Stimulated activated CD8-positive, alpha-beta memory T cell treated with anti-CD3 and anti-CD28 coated beads, Interleukin-4, amount 100 ng/mL, for 1 hour (primary cell): Measurements from ENCODE around the gene TSSC4.

Experiments used
- DNase-seq, 2 donors: peaks; one replicate each; pipeline ENCODE4 v3.0.0-alpha.2; 2020; ENCODE audit warnings: low read depth in 2 of 2, low spot score in 1 of 2

The TSSC4 gene

DNA sequence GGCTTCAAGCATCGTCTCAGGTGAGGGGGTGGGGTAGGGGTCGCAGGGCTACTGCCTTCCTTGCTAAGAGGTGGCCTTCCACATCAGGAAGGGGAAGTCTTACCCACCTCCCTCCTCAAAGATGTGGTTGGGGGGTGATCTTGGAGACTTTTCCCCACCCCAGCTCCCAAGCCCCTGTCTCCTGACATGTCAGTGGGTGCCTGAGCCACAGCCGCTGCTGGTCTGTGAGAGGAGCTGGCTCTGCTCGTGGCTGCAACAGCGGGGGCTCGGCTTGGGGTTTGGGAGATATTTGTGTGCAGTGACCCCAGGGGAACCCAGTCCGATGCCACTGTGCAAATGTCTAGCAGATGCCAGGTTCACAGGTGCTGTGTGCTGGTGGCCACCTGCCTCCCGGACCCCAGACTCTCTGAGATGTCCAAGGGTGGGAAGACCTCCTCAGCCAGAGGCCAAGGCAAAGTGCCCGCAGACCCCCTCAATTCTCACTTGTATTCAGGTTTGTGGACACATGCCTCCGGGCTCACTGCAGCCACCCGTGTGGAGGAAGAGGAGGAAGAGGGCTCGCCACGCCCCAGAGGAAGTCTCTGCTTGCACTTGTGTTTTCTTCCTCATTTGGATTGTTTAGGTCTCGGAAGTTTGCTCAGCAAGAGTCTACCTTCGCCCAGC, 46.2 kb downstream of the TSSC4 start:
- DNase-seq: no peak

DNA sequence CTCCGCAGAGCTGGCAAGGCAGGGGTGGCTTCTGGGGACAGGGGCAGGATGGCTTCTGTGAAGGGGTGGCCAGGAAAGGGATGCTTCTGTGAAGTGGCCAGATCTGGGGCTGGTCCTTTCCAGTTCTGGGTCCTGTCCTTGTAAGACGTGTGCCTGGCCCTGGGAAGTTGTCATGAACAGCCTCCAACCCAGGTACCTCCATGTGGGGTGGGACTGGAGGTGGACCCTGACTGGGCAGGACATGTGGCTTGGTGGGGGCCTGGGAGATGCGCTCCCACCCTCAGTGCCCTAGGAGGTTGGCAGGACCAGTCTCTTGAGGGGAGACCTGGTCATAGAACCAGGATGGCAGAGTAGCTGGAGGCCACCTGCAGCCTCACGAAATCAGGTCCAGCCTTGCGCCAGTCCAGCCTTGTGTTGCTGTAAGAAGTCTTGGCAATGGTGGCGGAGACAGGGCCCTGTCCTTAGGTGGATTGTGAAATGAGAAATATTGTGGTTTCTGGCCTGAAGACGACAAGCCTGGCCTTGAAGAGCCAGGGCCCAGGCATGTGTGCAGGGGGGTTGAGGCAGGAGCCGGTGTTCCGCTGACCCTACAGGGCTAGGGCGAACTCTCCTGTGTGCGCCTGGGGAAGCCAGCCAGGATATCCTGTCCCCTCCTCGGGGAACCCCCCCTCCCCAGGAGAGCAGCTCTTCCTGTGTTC, 46.9 kb downstream of the TSSC4 start:
- no peak for DNase-seq

- DNase-seq: no peak
Observed at GRCh38 chr11:2447951-2448650, 47.6 kb downstream of the TSSC4 start.

GRCh38 chr11:2448661-2449547, 48.4 kb downstream of the TSSC4 start:
- DNase-seq: no peak

DNA sequence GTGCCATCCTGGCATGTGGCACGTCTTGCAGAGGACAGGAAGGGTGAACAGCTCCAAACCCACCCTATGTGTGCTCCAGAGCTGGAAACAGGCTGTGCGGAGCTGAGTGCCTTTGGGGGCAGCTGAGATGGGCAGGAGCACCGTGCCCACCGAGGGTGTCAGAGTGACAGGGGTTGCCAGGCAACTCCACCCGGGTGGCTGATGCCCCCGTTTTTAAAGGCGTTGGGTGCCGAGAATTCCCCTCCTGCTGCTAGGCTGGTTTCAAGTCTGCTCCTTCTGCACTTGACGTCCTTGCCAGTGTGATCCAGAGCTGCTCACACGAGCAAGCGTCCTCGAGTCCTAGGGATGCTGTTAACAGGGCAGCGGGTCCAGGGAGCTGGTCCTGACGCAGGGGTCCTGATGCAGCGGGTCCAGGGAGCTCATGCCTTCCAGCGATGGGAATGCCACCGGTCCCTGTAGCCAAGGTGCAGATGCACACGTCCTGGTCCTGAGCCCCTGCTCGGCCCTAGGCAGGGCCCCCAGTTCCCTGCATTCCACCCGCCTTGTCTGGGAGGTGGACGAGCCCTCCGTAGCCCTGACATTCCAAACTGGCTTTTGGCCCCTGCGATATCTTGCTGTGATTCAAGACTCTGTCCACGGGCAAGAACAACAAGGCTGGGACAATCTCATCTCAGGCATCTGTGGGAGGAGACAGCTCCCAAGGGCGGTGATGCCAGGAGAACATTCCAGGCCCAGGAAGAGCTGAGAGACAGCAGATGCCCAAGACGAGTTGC, 49.2 kb downstream of the TSSC4 start:
- no peak for DNase-seq

DNA sequence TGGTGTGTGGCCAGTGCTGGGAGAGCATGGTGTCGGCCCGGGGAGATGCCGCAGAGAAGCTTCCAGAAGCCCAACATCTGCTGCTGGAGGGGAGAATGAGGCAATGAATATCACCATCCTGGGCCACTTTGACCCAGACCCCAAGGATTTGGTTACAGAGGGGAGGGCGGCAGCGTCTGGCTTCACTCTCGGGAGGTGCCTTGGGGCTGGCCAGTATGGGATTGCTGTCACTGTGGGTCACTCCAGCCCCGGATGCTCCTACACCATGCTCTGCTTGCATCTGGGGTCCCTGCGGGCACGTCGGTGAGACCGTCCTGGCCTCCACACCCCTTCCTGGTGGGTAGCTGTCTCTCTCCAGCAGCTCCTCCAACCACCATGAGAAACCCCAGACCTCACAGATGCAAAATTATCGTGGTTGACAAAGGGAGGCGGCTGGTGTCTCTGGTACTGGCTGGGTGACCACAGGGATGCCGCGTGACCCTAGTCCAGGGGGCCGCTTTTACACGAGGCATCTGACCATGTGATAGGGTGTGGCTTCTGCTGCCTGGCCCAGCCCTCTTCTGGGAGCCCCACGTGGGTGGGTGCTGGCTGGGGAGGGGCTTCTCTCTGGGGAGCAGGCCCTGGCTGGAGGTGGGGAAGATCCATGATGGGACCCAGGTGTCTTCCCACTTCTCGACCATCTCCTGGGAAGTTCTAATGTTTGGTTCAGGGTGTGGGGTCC, 49.9 kb downstream of the TSSC4 start:
- no peak for DNase-seq

DNA sequence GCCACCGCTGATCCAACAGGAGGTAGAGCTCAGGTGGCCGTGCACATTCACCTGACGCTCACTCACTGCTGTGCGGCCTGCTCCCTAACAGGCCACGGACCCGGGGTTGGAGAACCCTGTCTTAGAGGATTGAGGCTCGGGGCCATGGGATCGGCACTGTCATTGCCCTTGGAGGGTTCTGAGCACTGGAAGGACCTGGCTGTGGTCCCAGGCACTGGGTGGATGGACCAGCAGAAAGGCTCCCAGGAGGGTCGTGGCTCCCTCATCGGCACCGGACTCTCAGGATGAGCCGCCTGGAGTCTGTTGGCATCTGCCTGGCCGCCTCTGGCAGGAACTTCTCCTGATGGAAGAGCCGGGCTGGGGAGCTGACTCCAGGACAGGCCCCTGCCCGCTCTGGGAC, 50.8 kb downstream of the TSSC4 start:
- DNase-seq: no peak

GRCh38 chr11:2451916-2452315, 51.4 kb downstream of the TSSC4 start:
- DNase-seq: no peak

DNA sequence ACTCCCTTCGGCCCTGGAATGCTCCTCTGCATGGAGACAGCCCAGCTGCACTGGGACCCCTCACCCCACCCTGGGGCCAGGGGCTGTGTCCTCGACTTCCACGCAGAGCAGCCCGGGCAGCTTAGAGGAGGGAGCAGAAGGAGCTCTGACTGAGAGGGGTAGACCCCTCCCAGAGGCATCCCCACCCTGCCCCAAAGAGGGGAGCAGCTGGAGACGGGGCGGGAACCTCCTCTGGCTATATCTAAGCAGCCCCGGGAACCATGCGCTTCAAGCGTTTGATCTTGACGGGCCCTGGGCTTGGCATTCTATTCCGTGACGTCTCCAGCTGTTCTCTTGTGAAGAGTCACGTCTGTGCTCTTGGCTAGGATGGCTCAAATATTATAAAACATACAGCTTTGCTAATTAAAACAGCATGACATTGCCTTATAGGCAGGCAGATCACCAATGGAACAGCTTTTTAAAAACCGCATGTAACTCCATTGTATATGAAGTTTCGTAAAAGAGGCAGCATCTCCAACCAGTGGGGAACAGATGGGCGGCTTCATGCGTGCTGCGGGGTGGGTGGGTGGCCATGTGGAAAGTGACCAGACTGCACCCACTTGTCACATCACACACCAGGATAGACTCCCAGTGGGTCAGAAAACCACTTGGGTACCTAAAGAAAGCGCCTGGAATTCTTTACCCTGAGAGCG, 51.9 kb downstream of the TSSC4 start:
- DNase-seq: no peak

- DNase-seq: no peak
Observed at GRCh38 chr11:2453436-2453835, 52.9 kb downstream of the TSSC4 start.
